SK-N-SH treated with all-trans-retinoic acid at 6 μM for 48 hours (cell line): Measurements from ENCODE around the gene PAMR1.

Experiments
- ATAC-seq: fragments of 200-7000 bp; cut with Tn5 transposase; 3 replicates; pipeline ENCODE4 v1.9.1; 2020; ENCODE audit warnings: mild to moderate bottlenecking, moderate library complexity
- ARNTL ChIP-seq: fragments of 450-650 bp; formaldehyde crosslinking; IDR thresholded peaks from 2 replicates; pipeline ENCODE4 v1.5.0; 2020; ENCODE audit warnings: low read depth, mild to moderate bottlenecking, moderate library complexity, borderline replicate concordance
- BACH2 ChIP-seq: fragments of 250-450 bp; sonication (Bioruptor Pico); IDR thresholded peaks from 2 replicates; pipeline ENCODE4 v1.9.0; 2021; ENCODE audit warnings: mild to moderate bottlenecking, borderline replicate concordance
- ESRRG ChIP-seq: fragments of 250-450 bp; sonication (Bioruptor Pico); IDR thresholded peaks from 2 replicates; pipeline ENCODE4 v1.6.1; 2021; ENCODE audit warnings: mild to moderate bottlenecking
- OSR1 ChIP-seq: fragments of 250-450 bp; sonication (Bioruptor Pico); IDR thresholded peaks from 2 replicates; pipeline ENCODE4 v1.8.0; 2022; ENCODE audit warnings: moderate library complexity, mild to moderate bottlenecking, inconsistent platforms
- POU6F1 ChIP-seq: fragments of 250-450 bp; sonication (Bioruptor Pico); IDR thresholded peaks from 2 replicates; pipeline ENCODE4 v1.8.0; 2021; ENCODE audit warnings: low read depth, mild to moderate bottlenecking, moderate library complexity, borderline replicate concordance
- PPARA ChIP-seq: fragments of 250-450 bp; sonication (Bioruptor Pico); IDR thresholded peaks from 2 replicates; pipeline ENCODE4 v1.5.0; 2020; ENCODE audit warnings: mild to moderate bottlenecking, borderline replicate concordance
- RARB ChIP-seq: fragments of 250-450 bp; sonication (Bioruptor Pico); IDR thresholded peaks from 2 replicates; pipeline ENCODE4 v1.8.0; 2021; ENCODE audit warnings: mild to moderate bottlenecking, moderate library complexity
- TCF4 ChIP-seq: fragments of 250-450 bp; sonication (Bioruptor Pico); IDR thresholded peaks from 2 replicates; pipeline ENCODE4 v1.8.0; 2021; ENCODE audit warnings: mild to moderate bottlenecking, moderate library complexity, borderline replicate concordance
- ZC3H10 ChIP-seq: fragments of 250-450 bp; sonication (Bioruptor Pico); IDR thresholded peaks from 2 replicates; pipeline ENCODE4 v1.5.1; 2021; ENCODE audit warnings: mild to moderate bottlenecking, moderate library complexity
- ZFP3 ChIP-seq: fragments of 250-450 bp; sonication (Bioruptor Pico); IDR thresholded peaks from 2 replicates; pipeline ENCODE4 v1.5.0; 2020; ENCODE audit warnings: mild to moderate bottlenecking, moderate library complexity
- ZFP30 ChIP-seq: fragments of 450-650 bp; formaldehyde crosslinking; IDR thresholded peaks from 2 replicates; pipeline ENCODE4 v1.5.0; 2022; ENCODE audit warnings: mild to moderate bottlenecking, moderate library complexity
- ZNF8 ChIP-seq: fragments of 450-650 bp; formaldehyde crosslinking; IDR thresholded peaks from 2 replicates; pipeline ENCODE4 v1.5.0; 2020; ENCODE audit warnings: mild to moderate bottlenecking, moderate library complexity
- TF ChIP-seq, protein P1 (sequence below): fragments of 250-450 bp; sonication (Bioruptor Pico); IDR thresholded peaks from 2 replicates; pipeline ENCODE4 v1.5.0; 2020; ENCODE audit warnings: mild to moderate bottlenecking, moderate library complexity
- TF ChIP-seq, protein P2 (sequence below): fragments of 250-450 bp; sonication (Bioruptor Pico); IDR thresholded peaks from 2 replicates; pipeline ENCODE4 v1.5.1; 2020; ENCODE audit warnings: low read depth, mild to moderate bottlenecking, moderate library complexity
- TF ChIP-seq, protein P3 (sequence below): fragments of 250-450 bp; sonication (Bioruptor Pico); IDR thresholded peaks from 2 replicates; pipeline ENCODE4 v1.5.1; 2021; ENCODE audit warnings: mild to moderate bottlenecking, moderate library complexity

Gene PAMR1

DNA sequence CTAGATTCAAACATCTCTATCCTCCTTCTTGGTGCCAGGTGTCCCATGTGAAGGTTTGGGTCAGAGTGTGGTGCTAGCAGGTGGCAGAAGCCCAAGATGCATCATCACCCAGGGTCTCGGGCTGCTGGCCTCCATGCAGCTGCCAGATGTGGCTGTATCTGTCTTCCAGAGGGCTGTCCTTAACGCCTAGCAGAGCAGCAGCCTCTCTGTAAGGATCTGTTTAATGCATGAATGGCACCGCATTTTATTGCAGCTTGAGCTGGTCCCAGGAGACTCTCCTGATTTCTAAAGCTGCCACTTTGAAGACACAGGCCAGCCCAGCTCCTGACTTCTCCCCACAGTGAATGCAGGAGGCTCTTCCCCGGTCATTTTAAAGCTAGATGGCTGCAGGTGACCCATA is 132.3 kb downstream of the PAMR1 start:
- ATAC-seq, result peak; percentile 13; the same call in 1 of the 3 replicates
- TF ChIP-seq TCF4 (CRISPR knock-in tag) (peak; percentile 48; the same call in 1 of the 2 replicates), BACH2 (no peak)

DNA sequence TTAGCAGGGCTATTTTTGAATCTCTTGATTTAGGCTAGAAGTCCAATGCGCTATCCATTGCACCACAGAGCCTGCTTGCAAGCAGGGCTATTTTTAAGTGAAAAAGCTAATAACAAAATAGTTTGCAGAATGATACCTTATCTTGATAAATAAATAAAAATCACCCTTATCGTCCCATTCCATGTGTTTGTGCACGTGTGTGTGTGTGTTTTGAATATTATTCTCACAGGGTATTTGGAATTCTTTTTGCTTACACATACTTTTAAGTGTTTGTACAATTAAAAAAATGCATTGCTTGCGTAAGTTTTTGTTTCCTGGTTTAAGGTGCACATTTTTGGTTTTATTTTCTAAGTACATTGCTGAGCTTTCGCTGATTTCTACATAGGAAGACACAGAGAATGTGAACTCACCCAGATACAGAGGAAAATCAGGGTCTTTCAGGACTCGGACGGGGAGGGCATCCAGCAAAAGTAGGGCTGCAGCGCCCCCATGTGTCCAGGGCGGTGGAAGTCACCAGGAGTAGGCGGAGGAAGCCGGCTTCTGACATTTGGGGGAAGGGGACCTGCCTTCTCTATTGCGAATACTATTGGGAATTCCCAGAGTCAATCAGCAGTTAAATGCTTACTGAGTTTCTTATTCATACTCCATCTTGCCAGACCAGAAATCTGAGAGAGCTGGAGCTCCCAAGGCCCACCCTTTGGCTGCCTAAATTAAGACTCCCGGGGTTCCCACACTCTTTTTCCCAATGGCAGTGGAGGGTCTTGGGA is 133.3 kb downstream of the PAMR1 start:
- TF ChIP-seq, protein P1, sequence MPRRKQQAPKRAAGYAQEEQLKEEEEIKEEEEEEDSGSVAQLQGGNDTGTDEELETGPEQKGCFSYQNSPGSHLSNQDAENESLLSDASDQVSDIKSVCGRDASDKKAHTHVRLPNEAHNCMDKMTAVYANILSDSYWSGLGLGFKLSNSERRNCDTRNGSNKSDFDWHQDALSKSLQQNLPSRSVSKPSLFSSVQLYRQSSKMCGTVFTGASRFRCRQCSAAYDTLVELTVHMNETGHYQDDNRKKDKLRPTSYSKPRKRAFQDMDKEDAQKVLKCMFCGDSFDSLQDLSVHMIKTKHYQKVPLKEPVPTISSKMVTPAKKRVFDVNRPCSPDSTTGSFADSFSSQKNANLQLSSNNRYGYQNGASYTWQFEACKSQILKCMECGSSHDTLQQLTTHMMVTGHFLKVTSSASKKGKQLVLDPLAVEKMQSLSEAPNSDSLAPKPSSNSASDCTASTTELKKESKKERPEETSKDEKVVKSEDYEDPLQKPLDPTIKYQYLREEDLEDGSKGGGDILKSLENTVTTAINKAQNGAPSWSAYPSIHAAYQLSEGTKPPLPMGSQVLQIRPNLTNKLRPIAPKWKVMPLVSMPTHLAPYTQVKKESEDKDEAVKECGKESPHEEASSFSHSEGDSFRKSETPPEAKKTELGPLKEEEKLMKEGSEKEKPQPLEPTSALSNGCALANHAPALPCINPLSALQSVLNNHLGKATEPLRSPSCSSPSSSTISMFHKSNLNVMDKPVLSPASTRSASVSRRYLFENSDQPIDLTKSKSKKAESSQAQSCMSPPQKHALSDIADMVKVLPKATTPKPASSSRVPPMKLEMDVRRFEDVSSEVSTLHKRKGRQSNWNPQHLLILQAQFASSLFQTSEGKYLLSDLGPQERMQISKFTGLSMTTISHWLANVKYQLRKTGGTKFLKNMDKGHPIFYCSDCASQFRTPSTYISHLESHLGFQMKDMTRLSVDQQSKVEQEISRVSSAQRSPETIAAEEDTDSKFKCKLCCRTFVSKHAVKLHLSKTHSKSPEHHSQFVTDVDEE (CRISPR knock-in tag), result no peak
- TF ChIP-seq ESRRG (CRISPR knock-in tag), result no peak
- no peak for TF ChIP-seq RARB (CRISPR knock-in tag)
- TF ChIP-seq ARNTL (CRISPR knock-in tag), result no peak
- no peak for TF ChIP-seq ZNF8
- TF ChIP-seq ZC3H10 (CRISPR knock-in tag), result no peak
- ATAC-seq, result peak; percentile 97

- peak; percentile 40; the same call in 2 of the 3 replicates for ATAC-seq
Measured at GRCh38 chr11:35390737-35391682, 134.4 kb downstream of the PAMR1 start.

DNA sequence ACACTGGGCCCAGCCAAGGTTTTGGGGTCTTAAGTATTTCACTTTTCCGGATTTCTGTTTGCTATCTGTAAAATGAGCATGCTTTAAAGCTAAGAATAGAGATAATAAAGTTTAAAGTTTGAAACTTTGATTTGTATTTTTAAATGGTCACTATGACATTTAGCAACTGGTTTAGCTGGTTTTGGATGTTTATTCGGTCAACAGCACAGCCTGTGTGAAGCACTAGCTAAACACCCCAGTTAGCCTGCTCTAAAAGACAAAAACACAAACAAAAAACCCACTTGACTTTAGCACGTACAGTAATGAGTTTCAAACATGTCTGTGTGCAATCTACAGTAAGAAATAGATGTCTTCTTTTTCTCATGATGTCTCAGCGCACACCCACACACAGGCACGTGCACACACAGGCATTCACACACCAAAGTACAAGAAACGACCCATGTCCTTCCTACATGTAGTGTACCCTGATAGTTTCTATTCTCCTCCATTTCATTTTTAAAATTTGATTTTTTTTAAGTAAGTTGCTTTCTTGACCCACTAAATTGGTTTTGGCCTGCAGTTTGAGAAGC is 135.4 kb downstream of the PAMR1 start:
- ATAC-seq, result no peak
- TF ChIP-seq ZC3H10 (CRISPR knock-in tag) (no peak), PPARA (CRISPR knock-in tag) (no peak), POU6F1 (CRISPR knock-in tag) (no peak), ZNF8 (no peak), ESRRG (CRISPR knock-in tag) (no peak), TCF4 (CRISPR knock-in tag) (no peak), ARNTL (CRISPR knock-in tag) (no peak), BACH2 (no peak)
- TF ChIP-seq, protein P2, sequence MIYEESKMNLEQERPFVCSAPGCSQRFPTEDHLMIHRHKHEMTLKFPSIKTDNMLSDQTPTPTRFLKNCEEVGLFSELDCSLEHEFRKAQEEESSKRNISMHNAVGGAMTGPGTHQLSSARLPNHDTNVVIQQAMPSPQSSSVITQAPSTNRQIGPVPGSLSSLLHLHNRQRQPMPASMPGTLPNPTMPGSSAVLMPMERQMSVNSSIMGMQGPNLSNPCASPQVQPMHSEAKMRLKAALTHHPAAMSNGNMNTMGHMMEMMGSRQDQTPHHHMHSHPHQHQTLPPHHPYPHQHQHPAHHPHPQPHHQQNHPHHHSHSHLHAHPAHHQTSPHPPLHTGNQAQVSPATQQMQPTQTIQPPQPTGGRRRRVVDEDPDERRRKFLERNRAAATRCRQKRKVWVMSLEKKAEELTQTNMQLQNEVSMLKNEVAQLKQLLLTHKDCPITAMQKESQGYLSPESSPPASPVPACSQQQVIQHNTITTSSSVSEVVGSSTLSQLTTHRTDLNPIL (CRISPR knock-in tag), result no peak
- TF ChIP-seq, protein P3, sequence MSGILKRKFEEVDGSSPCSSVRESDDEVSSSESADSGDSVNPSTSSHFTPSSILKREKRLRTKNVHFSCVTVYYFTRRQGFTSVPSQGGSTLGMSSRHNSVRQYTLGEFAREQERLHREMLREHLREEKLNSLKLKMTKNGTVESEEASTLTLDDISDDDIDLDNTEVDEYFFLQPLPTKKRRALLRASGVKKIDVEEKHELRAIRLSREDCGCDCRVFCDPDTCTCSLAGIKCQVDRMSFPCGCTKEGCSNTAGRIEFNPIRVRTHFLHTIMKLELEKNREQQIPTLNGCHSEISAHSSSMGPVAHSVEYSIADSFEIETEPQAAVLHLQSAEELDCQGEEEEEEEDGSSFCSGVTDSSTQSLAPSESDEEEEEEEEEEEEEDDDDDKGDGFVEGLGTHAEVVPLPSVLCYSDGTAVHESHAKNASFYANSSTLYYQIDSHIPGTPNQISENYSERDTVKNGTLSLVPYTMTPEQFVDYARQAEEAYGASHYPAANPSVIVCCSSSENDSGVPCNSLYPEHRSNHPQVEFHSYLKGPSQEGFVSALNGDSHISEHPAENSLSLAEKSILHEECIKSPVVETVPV (CRISPR knock-in tag), result no peak

More at GRCh38 chr11:35390737-35391682, 134.4 kb downstream of the PAMR1 start:
- TF ChIP-seq, protein P3 (CRISPR knock-in tag), result no peak
- TF ChIP-seq ARNTL (CRISPR knock-in tag), result no peak
- no peak for TF ChIP-seq ZFP3
- TF ChIP-seq ESRRG (CRISPR knock-in tag), result no peak
- no peak for TF ChIP-seq TCF4 (CRISPR knock-in tag)
- TF ChIP-seq ZC3H10 (CRISPR knock-in tag), result no peak
- no peak for TF ChIP-seq ZFP30
- no peak for TF ChIP-seq OSR1 (CRISPR knock-in tag)
- no peak for TF ChIP-seq ZNF8
- no peak for TF ChIP-seq POU6F1 (CRISPR knock-in tag)
- TF ChIP-seq, protein P2 (CRISPR knock-in tag), result no peak
- TF ChIP-seq, all 23 proteins: peak for 0
